ENCODE data around the gene UNC79.

UNC79 gene

DNA sequence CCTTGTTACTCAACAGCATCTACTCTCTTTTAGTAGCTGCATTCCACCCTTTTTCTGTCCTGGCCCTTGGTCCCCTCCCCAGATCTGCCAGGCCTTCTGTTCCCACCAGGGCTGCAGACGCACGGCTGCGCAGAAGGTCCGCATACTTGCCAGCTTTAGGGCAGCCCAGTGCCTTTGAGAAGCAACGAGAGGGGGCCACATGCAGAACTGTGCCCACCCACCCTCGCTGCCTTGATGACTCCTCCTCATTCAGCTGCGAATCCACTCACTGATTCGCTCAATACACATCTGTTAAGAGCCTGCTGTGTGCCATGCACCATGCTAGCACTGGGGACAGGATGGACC, 318.3 kb downstream of the UNC79 start:
- no peak for DNase-seq (ENCODE audit: low read depth in 2 of 2)

DNA sequence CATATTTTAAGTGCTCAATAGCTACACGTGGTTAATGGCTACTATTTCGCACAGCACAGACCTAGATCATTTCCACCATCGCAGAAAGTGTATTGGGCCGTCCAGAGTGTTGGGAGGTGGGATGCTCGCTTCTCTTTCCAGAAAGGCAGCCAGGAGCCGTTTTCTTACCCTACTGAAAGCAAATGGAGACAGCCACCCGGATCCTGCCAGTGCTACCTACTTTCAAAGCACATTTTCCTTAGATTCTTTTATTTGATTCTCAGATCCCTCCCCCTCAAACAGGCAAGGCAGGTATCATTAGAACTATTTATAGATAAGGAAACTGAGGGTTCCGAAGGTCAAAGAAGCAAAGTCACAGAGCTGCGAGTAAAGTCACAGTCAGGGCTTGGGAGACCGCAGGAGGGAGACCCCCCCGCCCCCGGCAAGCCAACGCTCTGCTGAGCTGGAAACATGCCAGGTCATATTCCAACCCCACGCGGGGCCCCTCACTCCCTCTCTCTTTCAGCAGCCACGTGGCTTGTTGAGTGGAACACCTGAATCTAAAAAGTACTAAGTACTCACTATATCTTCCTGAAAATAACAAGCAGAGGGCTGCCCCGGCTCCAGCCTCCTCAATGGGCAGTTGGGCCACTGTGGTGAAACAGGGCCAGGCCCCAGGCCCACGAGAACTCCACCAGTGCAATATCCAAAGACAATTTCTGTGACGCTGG, 321.4 kb downstream of the UNC79 start:
- DNase-seq (ENCODE audit: low read depth in 2 of 2), result no peak

DNA sequence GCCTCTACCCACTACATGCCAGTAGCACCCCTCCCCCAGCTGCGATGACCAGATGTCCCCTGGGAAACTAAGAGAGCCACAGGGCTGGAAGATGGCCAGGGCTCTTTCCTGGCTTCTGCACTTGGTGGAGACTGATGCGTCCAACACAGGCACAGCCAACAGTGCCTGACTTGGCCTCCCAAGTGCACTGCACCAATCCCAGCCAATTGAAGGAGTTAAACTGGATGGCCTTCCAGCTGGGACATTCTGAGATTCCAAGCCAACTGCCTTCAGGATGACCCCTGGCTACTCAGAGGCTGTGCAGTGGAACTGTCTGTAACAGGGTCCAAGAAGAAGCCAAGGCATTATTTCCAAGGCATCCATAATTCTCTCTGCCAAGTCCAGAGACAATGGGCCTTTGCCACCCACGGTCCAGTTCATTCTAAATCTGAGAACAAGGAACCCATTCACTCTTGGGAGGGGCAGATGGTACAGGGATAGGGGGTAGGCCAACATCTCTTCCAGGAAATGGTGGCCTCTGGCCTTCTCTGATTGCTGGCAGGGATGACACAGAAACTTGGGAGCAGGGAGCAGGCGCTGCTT, 322.3 kb downstream of the UNC79 start:
- DNase-seq (ENCODE audit: low read depth in 2 of 2), result no peak

DNA sequence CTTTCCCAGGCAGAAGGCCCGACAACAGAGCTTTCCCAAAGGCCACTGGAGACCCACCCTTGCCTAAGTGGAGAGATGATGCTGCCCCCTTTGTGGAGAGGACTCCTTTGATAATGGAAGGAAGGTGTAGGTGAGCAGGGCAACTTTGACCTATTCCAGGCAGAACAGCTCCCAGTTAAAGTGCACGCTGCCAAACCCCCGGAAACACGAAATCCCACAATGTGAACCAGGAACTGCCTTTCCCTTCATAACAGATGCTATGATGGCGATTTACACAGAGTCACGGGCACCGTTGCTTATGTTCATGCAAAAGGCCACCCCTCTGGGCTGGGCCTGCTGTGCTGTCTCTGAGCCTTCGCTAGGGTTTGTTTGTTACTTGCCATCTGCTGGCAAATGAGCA, 322.9 kb downstream of the UNC79 start:
- DNase-seq (ENCODE audit: low read depth in 2 of 2), result no peak

DNA sequence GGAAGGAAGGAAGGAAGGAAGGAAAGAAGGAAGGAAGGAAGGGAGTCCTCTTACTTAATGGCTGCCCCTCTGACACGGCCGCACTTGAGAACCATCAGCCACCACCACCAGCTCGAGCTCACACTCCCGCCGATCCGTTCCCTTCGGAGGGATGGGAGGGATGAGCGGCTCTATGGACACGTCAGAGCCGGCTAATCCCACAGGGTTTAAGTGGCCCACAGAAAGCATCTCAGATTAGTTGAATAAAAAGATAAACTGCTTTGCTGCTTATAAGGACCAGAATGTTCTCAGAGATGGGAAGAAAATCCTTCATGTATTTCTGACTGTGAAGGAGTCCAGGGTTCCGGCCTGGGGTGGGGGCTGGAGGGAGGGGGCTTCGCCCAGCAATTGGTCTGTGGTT, 326.5 kb downstream of the UNC79 start:
- DNase-seq (ENCODE audit: low read depth in 2 of 2), result no peak

Measured in fibroblast of skin of left biceps (primary cell).